Islet precursor cell (in vitro differentiated cells): ENCODE results near the gene VDAC2.
"Not testable (repeated sequence)": the region's sequence is repeated elsewhere in the genome, so short reads cannot be mapped to it uniquely, and the experiment has no call there.

Experiments
- DNase-seq: peaks from one replicate; pipeline ENCODE4 v3.0.0-alpha.2; 2018

Gene VDAC2

GRCh38 chr10:75210282-75211006, at the start of gene VDAC2:
Gene VDAC2, plus strand, starts transcription at chr10:75210796. Its CDS starts 363 bp downstream, at chr10:75211159.
- peak; percentile 95 for DNase-seq

GRCh38 chr10:75165684-75166622, 44.6 kb upstream of the VDAC2 start:
- no peak for DNase-seq

GRCh38 chr10:75166623-75166972, 44.0 kb upstream of the VDAC2 start:
- DNase-seq, result no peak

- no peak for DNase-seq
Measured at GRCh38 chr10:75168275-75168674, 42.3 kb upstream of the VDAC2 start.

- DNase-seq, result no peak
Measured at GRCh38 chr10:75170215-75170614, 40.4 kb upstream of the VDAC2 start.

GRCh38 chr10:75175046-75175445, 35.5 kb upstream of the VDAC2 start:
- DNase-seq, result no peak

GRCh38 chr10:75176046-75176445, 34.5 kb upstream of the VDAC2 start:
- no peak for DNase-seq

GRCh38 chr10:75176736-75177135, 33.9 kb upstream of the VDAC2 start:
- DNase-seq, result no peak

- no peak for DNase-seq
Measured at GRCh38 chr10:75179657-75180177, 30.9 kb upstream of the VDAC2 start.

GRCh38 chr10:75180592-75180991, 30.0 kb upstream of the VDAC2 start:
- no peak for DNase-seq

GRCh38 chr10:75181073-75181472, 29.5 kb upstream of the VDAC2 start:
- no peak for DNase-seq

- DNase-seq, result no peak
Measured at GRCh38 chr10:75186310-75186709, 24.3 kb upstream of the VDAC2 start.

GRCh38 chr10:75187961-75188426, 22.6 kb upstream of the VDAC2 start:
- DNase-seq, result peak; percentile 77

GRCh38 chr10:75188522-75188921, 22.1 kb upstream of the VDAC2 start:
- not testable (repeated sequence) for DNase-seq

- no peak for DNase-seq
Measured at GRCh38 chr10:75189266-75190096, 21.1 kb upstream of the VDAC2 start.

GRCh38 chr10:75191821-75192568, 18.6 kb upstream of the VDAC2 start:
- no peak for DNase-seq

- DNase-seq, result not testable (repeated sequence)
Measured at GRCh38 chr10:75194625-75195024, 16.0 kb upstream of the VDAC2 start.

- no peak for DNase-seq
Measured at GRCh38 chr10:75195035-75195763, 15.4 kb upstream of the VDAC2 start.

- no peak for DNase-seq
Measured at GRCh38 chr10:75197066-75197465, 13.5 kb upstream of the VDAC2 start.

GRCh38 chr10:75197906-75198305, 12.7 kb upstream of the VDAC2 start:
- DNase-seq, result no peak

GRCh38 chr10:75199949-75200348, 10.6 kb upstream of the VDAC2 start:
- not testable (repeated sequence) for DNase-seq
